Esophagus muscularis mucosa (tissue), 4 donors: ENCODE results near the gene IGSF23. TPM values are rescaled to one million over a fixed set of nuclear protein-coding genes. Genes with fewer than 3 reads are reported as not detected.
"Not testable (repeated sequence)": the region's sequence is repeated elsewhere in the genome, so short reads cannot be mapped to it uniquely, and the experiment has no call there.

Source experiments
- DNase-seq: peaks from one replicate; pipeline ENCODE4 v3.0.0-alpha.2; 2017; ENCODE audit errors: extremely low spot score
- H3K27ac ChIP-seq, 4 donors: fragments of 200-600 bp; sonication (generic); replicated peaks in 1 of 4; 1 replicate in 3 of 4; 2 replicates in 1 of 4; pipeline ENCODE4 v1.5.1; 2016 to 2019; ENCODE audit warnings: mild to moderate bottlenecking in 1 of 4
- H3K27me3 ChIP-seq, 4 donors: fragments of 200-600 bp; sonication (generic); one replicate each; pipeline versions ENCODE4 v1.5.1 to v1.6.0; 2016 to 2019
- H3K36me3 ChIP-seq, 4 donors: fragments of 200-600 bp; sonication (generic); one replicate each; pipeline ENCODE4 v1.5.1; 2016 to 2019
- H3K4me1 ChIP-seq, 4 donors: fragments of 200-600 bp; sonication (generic); one replicate each; pipeline ENCODE4 v1.5.1; 2016 to 2019
- H3K4me3 ChIP-seq, 4 donors: fragments of 200-600 bp; sonication (generic); 1 replicate in 2 of 4; 2 replicates in 2 of 4; pipeline ENCODE4 v1.5.1; 2016 to 2019; ENCODE audit warnings: mild to moderate bottlenecking in 4 of 4, moderate library complexity in 1 of 4
- H3K9me3 ChIP-seq, 4 donors: fragments of 200-600 bp; sonication (generic); 1 replicate in 3 of 4; 2 replicates in 1 of 4; pipeline ENCODE4 v1.5.1; 2016 to 2019
- EP300 ChIP-seq: sonication (generic); formaldehyde crosslinking; IDR thresholded peaks from one replicate; pipeline ENCODE4 v1.6.1; 2017; ENCODE audit warnings: antibody characterized with exemption
- POLR2A ChIP-seq: fragments of 450-650 bp; IDR thresholded peaks from one replicate; pipeline ENCODE4 v1.6.1; 2017; ENCODE audit warnings: antibody characterized with exemption, moderate library complexity, mild to moderate bottlenecking, low read depth
- POLR2AphosphoS5 ChIP-seq, 2 donors: sonication (generic); formaldehyde crosslinking; IDR thresholded peaks; one replicate each; pipeline ENCODE4 v1.6.1; 2017; ENCODE audit warnings: antibody characterized with exemption in 2 of 2
- WGBS: methylation state at CpG from one replicate; pipeline ENCODE4 v1.1.5; 2018; 5-methylcytosine and 5-hydroxymethylcytosine counted together
- intact Hi-C: fragments of 100-400 bp; cut with DNase I; formaldehyde crosslinking; loops from one replicate; pipeline ENCODE4 v1.15.1; 2023
- total RNA-seq, 4 donors: library from RNA; depleted of rRNA; stranded (reverse); fragments of >200 nt; gene quantifications; one replicate each; pipeline versions ENCODE4 v1.1.0 to v1.2.1, GENCODE V29; 2016
- TF ChIP-seq, protein P1 (sequence below), 3 experiments: fragments of 200-600 bp in 2 of 3; fragments of 450-650 bp in 1 of 3; sonication (generic) in 2 of 3; IDR thresholded peaks; one replicate each; pipeline ENCODE4 v1.5.1; 2017 to 2019; ENCODE audit warnings: antibody characterized with exemption in 3 of 3, mild to moderate bottlenecking in 2 of 3, moderate library complexity in 1 of 3

IGSF23 gene
- total RNA-seq, 4 donors from 2014 or later = not detected

DNA sequence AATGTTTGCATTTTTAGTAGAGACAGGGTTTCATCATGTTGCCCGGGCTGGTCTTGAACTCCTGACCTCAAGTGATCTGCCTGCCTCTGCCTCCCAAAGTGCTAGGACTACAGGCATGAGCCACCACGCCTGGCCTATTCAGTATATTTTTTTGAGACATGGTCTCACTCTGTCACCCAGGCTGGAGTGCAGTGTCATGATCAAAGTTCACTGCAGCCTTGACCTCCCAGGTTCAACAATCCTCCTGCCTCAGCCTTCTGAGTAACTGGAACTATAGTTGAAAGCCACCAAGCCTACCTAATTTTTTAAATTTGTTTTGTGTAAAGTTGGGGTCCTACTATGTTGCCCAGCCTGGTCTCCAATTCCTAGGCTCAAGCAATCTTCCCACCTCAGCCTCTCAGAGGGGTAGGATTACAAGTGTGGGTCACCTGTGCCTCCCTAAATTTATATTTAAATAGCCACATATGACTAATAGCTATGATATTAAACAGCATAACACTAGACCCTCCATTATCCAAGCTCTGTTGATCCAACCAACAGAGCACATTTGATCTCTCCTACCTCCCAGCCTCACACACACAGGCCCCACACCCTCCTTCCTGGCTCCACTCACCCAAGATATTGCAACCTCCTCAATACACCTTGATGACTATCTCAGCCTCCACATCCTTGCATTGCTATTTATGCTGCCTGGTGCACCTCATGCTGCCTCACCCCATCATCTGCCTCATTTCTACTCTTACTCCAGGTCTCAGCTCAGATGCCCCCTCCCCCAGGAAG lies 55.8 kb downstream of the IGSF23 start:
- Histone ChIP-seq H3K36me3 (no peaks in the 10 kb centered on the region), H3K4me1 (no peaks in the 10 kb centered on the region), H3K4me3 (no peak overlapping the region), H3K27ac (no peak overlapping the region), H3K27me3 (no peaks in the 10 kb centered on the region), H3K9me3 (no peaks in the 10 kb centered on the region)
- no peak for DNase-seq
- TF ChIP-seq POLR2AphosphoS5 (IDR thresholded peaks at IDR 0.05) = no peak
- intact Hi-C loops = no loop called here
- WGBS = 94% methylated on average over 2 of the region's 2 CpGs

DNA sequence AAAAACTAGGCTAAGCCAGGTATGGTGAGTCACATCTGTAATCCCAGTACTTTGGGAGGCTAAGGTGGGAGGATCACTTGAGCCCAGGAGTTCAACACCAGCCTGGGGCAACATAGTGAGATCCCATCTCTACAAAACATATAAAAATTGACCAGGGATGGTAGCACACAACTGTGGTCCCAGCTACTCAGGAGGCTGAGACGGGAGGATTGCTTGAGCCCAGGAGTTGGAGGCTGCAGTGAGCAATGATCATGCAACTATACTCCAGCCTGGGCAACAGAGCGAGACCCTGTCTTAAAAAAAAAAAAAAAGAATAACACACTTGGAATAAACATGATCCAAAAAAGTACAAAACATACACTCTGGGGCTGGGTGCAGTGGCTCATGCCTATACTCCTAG lies 56.7 kb downstream of the IGSF23 start:
- H3K9me3 ChIP-seq, H3K4me3 ChIP-seq, H3K27me3 ChIP-seq, intact Hi-C loops, H3K27ac ChIP-seq, DNase-seq, H3K36me3 ChIP-seq, H3K4me1 ChIP-seq: not testable (repeated sequence)
- WGBS = 69% methylated on average over 2 of the region's 2 CpGs

DNA sequence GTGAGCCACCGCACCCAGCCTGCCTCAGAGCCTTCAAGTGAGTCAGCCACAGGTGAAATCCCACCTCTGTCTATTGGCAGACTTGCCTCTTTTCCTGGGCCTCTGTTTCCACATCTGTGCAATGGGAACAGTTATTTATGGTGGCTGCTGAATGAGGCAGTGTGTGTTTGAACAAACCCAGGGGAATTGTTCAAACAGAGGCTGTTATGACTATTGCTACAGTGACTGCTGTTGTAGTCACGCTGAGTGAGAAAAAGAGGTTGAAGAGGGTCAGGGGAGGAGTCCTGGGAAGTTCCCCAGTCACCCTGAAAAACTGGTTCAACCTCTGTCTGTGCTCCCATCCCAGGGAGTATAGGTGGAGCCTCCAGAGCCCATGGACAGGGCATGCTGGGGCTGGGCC lies 58.0 kb downstream of the IGSF23 start, which contains the start of gene CEACAM19:
TSS of gene CEACAM19 (plus strand) at position 83 of the 400 bp plus-strand sequence. CDS start 450 bp downstream, outside the sequence.
- Histone ChIP-seq H3K27ac (no peak within 1 kb of the TSS), H3K9me3 (no peaks in the 10 kb centered on the region), H3K27me3 (no peaks in the 10 kb centered on the region), H3K4me3 (no peak within 1 kb of the TSS), H3K36me3 (peaks cover 0 to 14% (median 4%) of the 10 kb centered on the region in 4 donors), H3K4me1 (no peaks in the 10 kb centered on the region)
- intact Hi-C loops = no loop called here
- TF ChIP-seq EP300 = no peak
- no peak for TF ChIP-seq POLR2AphosphoS5 (IDR thresholded peaks at IDR 0.05)
- TF ChIP-seq, protein P1, sequence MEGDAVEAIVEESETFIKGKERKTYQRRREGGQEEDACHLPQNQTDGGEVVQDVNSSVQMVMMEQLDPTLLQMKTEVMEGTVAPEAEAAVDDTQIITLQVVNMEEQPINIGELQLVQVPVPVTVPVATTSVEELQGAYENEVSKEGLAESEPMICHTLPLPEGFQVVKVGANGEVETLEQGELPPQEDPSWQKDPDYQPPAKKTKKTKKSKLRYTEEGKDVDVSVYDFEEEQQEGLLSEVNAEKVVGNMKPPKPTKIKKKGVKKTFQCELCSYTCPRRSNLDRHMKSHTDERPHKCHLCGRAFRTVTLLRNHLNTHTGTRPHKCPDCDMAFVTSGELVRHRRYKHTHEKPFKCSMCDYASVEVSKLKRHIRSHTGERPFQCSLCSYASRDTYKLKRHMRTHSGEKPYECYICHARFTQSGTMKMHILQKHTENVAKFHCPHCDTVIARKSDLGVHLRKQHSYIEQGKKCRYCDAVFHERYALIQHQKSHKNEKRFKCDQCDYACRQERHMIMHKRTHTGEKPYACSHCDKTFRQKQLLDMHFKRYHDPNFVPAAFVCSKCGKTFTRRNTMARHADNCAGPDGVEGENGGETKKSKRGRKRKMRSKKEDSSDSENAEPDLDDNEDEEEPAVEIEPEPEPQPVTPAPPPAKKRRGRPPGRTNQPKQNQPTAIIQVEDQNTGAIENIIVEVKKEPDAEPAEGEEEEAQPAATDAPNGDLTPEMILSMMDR (IDR thresholded peaks at IDR 0.05) = no peak
- TF ChIP-seq POLR2A = no peak
- DNase-seq = no peak
- WGBS = 92% methylated on average over 2 of the region's 2 CpGs

DNA sequence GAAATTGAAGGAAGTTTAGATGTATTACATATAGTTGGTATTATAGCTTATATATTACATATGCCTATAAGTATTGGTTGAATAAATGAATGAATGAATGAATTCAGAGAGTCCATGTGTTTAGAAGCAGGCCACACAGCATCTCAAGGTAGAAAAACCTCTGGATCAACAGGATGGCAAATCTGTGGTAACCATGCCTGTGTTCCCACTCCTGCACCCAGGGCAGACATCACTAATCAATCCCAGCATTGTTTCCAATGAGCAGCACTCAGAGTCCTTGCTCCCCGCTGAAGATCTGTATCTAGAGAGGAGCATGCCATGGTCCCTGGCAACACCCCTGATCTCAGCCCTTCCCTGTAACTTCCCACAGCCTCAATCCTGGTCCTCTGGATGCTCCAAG lies 58.9 kb downstream of the IGSF23 start:
- intact Hi-C loops = no loop called here
- H3K4me3 ChIP-seq = no peak overlapping the region
- no peak overlapping the region for H3K27ac ChIP-seq
- 60% methylated on average over 1 of the region's 1 CpG for WGBS
- H3K36me3 ChIP-seq = peaks cover 0 to 21% (median 9%) of the 10 kb centered on the region in 4 donors
- TF ChIP-seq POLR2A = no peak
- TF ChIP-seq POLR2AphosphoS5 (IDR thresholded peaks at IDR 0.05) = no peak
- TF ChIP-seq EP300 = no peak
- TF ChIP-seq, protein P1 (IDR thresholded peaks at IDR 0.05) = no peak
- H3K27me3 ChIP-seq = no peaks in the 10 kb centered on the region
- H3K4me1 ChIP-seq = no peaks in the 10 kb centered on the region
- no peaks in the 10 kb centered on the region for H3K9me3 ChIP-seq
- DNase-seq = no peak

DNA sequence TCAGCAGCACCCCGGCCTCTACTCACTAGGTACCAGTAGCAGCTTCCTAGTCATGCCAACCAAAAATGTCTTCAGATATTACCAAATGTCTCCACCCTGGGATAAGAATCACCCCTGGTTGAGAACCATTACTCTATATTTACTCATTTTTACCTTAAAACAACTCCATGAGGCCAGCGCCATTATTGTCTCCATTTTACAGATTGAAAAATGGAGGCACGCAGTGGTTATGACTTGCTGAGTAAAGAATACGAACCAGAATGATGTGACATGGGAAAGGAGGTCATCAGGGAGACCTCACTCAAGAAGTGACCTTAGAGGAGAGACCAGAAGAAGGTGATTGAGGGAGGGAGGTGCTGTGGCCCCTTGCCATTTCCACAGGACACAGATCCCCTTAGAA lies 60.1 kb downstream of the IGSF23 start:
- H3K27me3 ChIP-seq = no peaks in the 10 kb centered on the region
- WGBS = 96% methylated on average over 4 of the region's 4 CpGs
- peaks cover 0 to 26% (median 12%) of the 10 kb centered on the region in 4 donors for H3K36me3 ChIP-seq
- H3K9me3 ChIP-seq = no peaks in the 10 kb centered on the region
- TF ChIP-seq EP300 = no peak
- TF ChIP-seq POLR2A = no peak
- TF ChIP-seq, protein P1 (IDR thresholded peaks at IDR 0.05) = no peak
- no peak for TF ChIP-seq POLR2AphosphoS5 (IDR thresholded peaks at IDR 0.05)
- DNase-seq = no peak
- no peak overlapping the region for H3K4me3 ChIP-seq
- H3K27ac ChIP-seq = no peak overlapping the region
- intact Hi-C loops = no loop called here
- no peaks in the 10 kb centered on the region for H3K4me1 ChIP-seq
